Measurements from ENCODE around the gene CHRNA4. TPM values are rescaled to one million over a fixed set of nuclear protein-coding genes. Genes with fewer than 3 reads are reported as not detected.

The CHRNA4 gene
- total RNA-seq, 1 experiment from 2014 or later, result 2.4 TPM

- CTCF ChIA-PET, result no interaction called here
- no peak for ATAC-seq
- in situ Hi-C loops (cut with HindIII; ENCODE audit: low pct_unique_long_range_greater_than_20kb, low sequenced_read_pairs), result no loop called here
Measured at GRCh38 chr20:63327231-63327745, 33.9 kb downstream of the CHRNA4 start.

More at GRCh38 chr20:63327231-63327745, 33.9 kb downstream of the CHRNA4 start:
- no peak for TF ChIP-seq REST (IDR thresholded peaks at IDR 0.05; ENCODE audit: insufficient read depth in 1 of 2, low read depth in 2 of 2, low read length in 1 of 2)
- TF ChIP-seq SIN3A (IDR thresholded peaks at IDR 0.05; ENCODE audit: borderline replicate concordance, insufficient read depth, low read depth, low read length), result no peak
- no peak for TF ChIP-seq POLR2AphosphoS5 (IDR thresholded peaks at IDR 0.05; ENCODE audit: low read depth, low read length)
- no peak for TF ChIP-seq CTCF (IDR thresholded peaks at IDR 0.05)
- no peak for TF ChIP-seq TCF7L2 (IDR thresholded peaks at IDR 0.05; ENCODE audit: low read depth, low read length)
- Histone ChIP-seq H3K9me3 (ENCODE audit: control insufficient read depth, insufficient read depth, low read depth, low read length) (no peaks in the 10 kb centered on the region), H3K27me3 (ENCODE audit: control insufficient read depth, insufficient read depth, low read length) (no peaks in the 10 kb centered on the region), H3K36me3 (ENCODE audit: control insufficient read depth, insufficient read depth, low read length) (no peaks in the 10 kb centered on the region), H3K27ac (ENCODE audit: low read length) (no peak overlapping the region), H3K4me3 (ENCODE audit: low read depth in 2 of 2, low read length in 2 of 2) (no peak overlapping the region), H3K4me1 (ENCODE audit: control insufficient read depth, insufficient read depth, low read length) (no peaks in the 10 kb centered on the region)
- DNase-seq (ENCODE audit: low read depth, low spot score), result no peak
- no TSS peak for BruUV-seq (replicated peaks)
- intact Hi-C loops (cut with micrococcal nuclease; ENCODE audit: unreplicated experiment), result no loop called here
- POLR2A ChIA-PET, result interaction anchor here (0.5 kb wide), 1 partner anchor 54 kb away, joined by 5 read pairs; no protein-coding TSS in a partner anchor
